CD4-positive, alpha-beta T cell treated with Interleukin-12 subunit alpha and Interleukin-12 subunit beta, for 1 hour (primary cell): ENCODE measurements around the gene PTTG1IP.

Source experiments
- DNase-seq: peaks from one replicate; pipeline ENCODE4 v3.0.0-alpha.2; 2020

The PTTG1IP gene

GRCh38 chr21:44858291-44858690, 15.2 kb downstream of the PTTG1IP start:
- DNase-seq: no peak

- DNase-seq: no peak
These were observed 16.2 kb downstream of the PTTG1IP start for GRCh38 chr21:44857127-44857892.

- no peak for DNase-seq
These were observed 17.4 kb downstream of the PTTG1IP start for GRCh38 chr21:44856131-44856530.

- DNase-seq: no peak
These were observed 17.9 kb downstream of the PTTG1IP start for GRCh38 chr21:44855572-44855971.

- DNase-seq: no peak
These were observed 18.6 kb downstream of the PTTG1IP start for GRCh38 chr21:44854664-44855446.

- DNase-seq: peak; percentile 26
These were observed 19.2 kb downstream of the PTTG1IP start for GRCh38 chr21:44854391-44854663.

- no peak for DNase-seq
These were observed 19.7 kb downstream of the PTTG1IP start for GRCh38 chr21:44853601-44854390.

- no peak for DNase-seq
These were observed 22.4 kb downstream of the PTTG1IP start for GRCh38 chr21:44850905-44851657.

- DNase-seq: no peak
These were observed 23.2 kb downstream of the PTTG1IP start for GRCh38 chr21:44850208-44850800.

- DNase-seq: no peak
These were observed 23.8 kb downstream of the PTTG1IP start for GRCh38 chr21:44849616-44850130.

- DNase-seq: no peak
These were observed 24.5 kb downstream of the PTTG1IP start for GRCh38 chr21:44848821-44849521.

GRCh38 chr21:44847261-44848056, 26.0 kb downstream of the PTTG1IP start:
- DNase-seq: no peak

GRCh38 chr21:44846485-44847260, 26.8 kb downstream of the PTTG1IP start:
- DNase-seq: peak; percentile 40

- DNase-seq: no peak
These were observed 27.3 kb downstream of the PTTG1IP start for GRCh38 chr21:44846224-44846484.

GRCh38 chr21:44845418-44846223, 27.9 kb downstream of the PTTG1IP start:
- peak; percentile 52 for DNase-seq

- DNase-seq: no peak
These were observed 29.2 kb downstream of the PTTG1IP start for GRCh38 chr21:44844256-44844655.

GRCh38 chr21:44842721-44843445, 30.6 kb downstream of the PTTG1IP start:
- DNase-seq: no peak

- no peak for DNase-seq
These were observed 31.4 kb downstream of the PTTG1IP start for GRCh38 chr21:44842087-44842486.

- no peak for DNase-seq
These were observed 32.7 kb downstream of the PTTG1IP start for GRCh38 chr21:44840771-44841170.
